Measurements from ENCODE around the gene TGM2.
"Not testable (repeated sequence)": the region's sequence is repeated elsewhere in the genome, so short reads cannot be mapped to it uniquely, and the experiment has no call there.

Gene TGM2

DNA sequence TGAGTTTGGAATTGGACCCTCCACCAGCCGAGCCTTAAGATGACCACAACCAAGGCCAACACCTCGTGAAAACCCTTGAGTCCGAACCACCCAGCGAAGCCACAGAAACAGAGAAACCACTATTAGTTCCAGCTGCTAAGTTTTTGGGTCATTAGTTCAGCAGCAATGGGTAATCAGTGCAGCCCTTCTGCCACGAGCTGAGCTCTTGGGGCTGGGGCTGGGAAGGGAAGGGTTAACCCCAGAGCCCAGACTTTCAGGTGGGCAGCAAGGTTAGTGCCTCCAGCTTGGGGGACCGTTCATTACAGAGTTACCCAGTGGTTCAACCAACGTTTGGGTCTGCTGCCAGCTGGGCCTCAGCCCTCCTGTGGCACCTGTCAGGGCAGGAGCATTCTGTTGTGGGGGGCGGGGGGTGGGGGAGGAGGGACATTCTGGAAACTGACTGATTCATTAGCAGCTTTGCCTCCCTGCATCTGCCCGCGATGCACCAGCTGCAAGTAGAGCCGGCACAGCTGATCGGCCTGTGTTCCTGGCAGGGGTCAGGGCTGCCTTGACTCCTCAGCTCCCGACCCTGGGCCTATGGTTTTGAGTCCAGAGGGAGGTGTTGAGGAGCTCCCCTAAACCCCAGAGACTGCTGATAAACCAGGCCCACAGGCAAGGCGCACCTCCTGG, 52.7 kb downstream of the TGM2 start:
- DNase-seq, result no peak

DNA sequence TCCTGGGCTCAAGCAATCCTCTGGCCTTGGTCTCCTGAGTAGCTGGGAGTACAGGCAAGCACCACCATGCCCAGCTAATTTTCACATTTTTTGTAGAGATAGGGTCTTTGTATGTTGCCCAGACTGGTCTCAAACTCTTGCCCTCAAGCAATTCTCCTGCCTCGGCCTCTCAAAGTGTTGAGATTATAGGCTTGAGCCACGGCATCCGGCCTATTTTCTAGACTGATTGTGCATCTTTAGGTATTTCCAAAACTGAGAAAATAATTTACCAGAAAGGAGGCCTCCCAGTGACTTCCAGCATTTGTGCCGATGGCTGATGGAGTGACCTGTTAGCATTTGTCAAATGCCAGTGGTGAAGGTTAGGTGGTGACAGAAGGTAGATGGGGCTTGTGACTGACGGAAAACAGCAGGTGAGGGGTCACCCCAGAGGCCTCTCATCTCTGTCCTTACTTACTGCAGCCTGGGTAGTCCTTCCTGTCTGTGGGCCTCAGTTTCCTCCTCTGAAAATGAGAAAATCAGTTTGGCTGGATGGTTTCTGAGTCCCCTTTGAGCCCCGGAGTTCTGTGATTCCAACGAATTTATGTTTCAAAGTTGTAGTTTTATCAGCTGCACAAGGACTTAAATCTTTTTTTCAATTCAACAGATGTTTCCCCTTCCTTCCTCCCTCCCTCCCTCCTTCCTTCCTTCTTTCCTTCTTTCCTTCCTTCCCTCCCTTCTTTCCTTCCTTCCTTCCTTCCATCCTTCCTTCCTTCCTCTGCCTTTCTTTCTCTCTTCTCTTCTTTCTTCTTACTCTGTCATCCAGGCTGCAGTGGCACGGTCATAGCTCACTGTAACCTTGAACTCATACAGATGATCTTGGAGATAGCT, 53.5 kb downstream of the TGM2 start:
- no peak for DNase-seq

DNA sequence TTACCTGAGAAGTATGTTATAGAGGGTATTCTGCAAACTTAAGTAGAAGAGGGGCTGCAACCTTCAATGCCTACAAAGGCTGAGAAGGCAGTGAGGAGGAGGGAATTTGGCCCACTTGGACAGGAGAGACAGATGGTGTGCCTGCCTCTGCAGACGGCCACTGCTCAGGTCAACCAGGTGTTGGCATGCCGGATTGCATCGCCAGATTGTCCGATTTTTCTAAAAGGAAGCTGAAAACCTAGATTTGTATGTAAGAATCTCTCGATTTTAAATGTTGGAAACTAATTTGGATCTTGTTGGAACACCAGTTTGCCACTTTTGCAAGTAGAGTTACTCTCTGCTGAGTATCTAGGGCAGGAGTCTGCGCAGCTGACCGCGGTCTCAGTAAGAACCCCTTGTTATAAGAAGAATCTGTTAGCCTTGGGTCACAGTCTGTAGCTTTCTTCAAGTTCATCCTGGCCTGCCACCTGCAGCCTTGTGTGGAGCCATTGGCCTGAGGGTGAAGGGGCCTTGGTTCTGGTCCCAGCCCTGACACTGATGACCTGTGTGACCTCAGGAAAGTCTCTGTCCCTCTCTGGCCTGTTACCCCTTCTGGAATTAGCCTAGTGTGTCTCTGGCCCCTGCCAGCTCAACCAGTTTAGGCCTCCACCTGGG, 54.4 kb downstream of the TGM2 start:
- DNase-seq, result no peak

DNA sequence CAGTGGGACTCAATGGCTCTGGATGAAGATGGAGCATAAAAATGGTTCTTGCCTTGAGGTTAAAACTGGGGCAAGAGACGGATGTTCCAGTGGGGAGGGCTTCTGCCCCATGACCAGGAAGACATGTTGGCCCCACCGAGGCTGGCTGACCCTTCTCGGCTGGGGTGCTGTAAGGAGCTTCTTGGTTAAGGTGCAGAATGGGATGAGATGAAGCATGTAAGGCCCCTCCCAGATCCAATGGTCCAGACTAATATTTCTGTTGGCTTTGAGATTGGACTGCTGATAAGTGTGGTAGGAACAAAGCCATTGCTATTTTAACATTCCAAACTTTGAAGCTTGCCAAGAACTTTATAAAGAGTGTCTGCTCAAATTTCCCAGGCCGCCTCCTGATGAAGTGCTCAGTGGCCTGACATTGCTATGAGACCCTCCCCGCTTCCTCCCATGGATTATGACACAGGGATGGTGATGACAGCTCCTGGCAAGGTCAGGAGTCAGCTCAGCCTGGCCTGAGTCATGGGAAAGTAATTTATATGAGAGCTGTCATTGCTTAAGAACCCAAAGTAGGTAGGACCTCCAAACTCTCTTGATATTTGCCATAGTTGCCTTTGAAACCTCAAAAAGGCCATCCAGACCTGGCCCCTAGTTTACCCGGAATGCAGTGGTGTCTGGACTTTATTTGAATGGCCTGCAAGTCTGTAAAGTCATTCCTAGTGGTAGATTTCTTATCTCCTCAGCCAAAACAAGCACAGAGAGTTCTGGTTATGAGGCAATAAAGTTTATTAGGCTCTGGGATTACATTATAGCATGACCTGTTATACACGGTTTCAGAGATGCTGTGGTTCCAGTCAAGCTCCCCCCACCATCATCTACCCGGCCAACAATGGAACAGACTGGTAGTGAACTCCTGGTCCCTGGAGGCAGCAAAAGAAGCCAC, 55.2 kb downstream of the TGM2 start:
- DNase-seq, result no peak

DNA sequence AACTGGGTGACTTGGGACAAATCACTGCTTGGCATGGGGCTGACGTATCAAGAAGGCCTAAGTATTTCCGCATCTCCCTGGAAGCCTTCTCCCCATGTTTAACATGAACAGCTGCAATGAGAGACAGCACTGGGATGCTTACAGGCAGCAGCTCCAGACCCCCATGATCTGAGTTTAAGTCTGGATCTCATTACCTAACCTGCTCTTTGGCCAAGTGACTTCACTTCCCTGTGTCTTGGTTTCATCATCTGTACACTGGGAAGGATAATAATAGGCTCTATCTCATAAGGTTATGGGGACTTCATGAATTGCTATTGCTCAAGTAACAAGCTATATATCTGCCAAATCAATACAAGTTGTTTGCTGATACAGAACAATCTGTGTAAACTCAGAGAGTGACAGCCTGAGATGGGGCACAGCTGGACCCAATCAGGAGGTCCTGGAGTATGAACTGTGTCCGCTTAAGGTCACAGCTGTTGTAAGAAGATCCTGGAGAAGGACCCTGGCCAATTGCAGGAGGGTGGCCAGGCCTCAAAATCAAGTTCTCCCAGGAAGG, 56.0 kb downstream of the TGM2 start:
- DNase-seq, result no peak

DNA sequence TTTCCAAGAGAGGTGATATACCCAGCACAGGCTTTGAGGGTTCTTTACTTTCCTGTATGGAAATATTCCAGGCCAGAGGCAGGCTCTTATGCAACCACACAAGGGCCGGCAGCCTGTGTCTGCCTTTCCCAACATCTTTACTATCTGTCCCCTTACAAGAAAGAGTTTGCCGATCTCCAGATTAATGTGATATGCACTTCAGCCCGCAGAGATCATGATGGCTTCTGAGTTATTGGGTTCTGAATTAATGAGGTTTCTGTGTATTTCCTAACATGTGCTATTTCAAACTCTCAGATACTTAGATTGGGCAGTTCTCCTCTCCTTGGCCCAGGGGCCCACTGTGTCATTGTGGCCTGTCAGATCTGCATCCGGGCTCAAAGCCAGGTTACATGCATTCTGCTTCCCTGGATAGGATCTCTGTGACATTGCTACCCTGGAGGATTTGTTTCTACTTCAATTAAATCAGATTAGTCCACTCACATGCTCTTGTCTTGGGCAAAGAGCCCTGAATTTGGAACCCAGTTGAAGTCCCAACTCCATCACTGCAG, 56.6 kb downstream of the TGM2 start:
- DNase-seq, result no peak

DNA sequence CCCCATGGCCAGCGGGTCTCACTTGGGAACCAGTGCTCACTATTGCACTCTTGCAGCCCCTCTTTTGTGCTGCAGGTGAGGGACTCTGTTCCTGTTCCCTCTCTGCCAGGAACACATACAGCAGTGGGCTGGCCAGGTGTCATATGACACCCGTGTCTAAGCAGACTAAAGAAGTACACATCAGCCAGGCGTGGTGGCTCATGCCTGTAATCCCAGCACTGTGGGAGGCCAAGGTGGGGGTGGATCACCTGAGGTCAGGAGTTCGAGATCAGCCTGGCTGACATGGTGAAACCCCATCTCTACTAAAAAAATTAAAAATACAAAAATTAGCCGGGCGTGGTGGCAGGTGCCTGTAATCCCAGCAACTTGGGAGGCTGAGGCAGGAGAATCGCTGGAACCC, 57.2 kb downstream of the TGM2 start:
- DNase-seq, result not testable (repeated sequence)

DNA sequence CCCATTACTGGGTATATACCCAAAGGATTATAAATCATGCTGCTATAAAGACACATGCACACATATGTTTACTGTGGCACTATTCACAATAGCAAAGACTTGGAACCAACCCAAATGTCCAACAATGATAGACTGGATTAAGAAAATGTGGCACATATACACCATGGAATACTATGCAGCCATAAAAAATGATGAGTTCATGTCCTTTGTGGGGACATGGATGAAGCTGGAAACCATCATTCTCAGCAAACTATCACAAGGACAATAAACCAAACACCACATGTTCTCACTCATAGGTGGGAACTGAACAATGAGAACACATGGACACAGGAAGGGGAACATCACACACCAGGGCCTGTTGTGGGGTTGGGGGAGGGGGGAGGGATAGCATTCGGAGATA, 57.7 kb downstream of the TGM2 start:
- not testable (repeated sequence) for DNase-seq

DNA sequence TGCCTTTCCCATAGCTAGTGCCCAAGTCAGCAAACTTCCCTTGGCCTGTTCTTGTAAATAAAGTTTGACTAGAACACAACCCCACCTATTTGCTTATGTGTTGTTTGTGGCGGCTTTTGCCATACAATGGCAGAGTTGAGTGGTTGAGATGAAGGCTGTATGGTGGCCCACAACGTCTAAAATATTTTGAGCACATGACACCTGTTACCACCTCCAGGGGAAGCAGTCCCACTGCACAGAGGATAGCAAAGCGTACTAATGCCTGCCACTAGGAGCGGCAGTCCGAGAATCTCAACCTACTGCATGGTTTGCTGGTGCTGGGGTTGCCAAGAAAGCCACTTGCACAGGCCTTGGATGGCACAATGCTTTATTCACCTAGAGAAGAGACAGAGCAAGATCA, 58.6 kb downstream of the TGM2 start:
- no peak for DNase-seq

DNA sequence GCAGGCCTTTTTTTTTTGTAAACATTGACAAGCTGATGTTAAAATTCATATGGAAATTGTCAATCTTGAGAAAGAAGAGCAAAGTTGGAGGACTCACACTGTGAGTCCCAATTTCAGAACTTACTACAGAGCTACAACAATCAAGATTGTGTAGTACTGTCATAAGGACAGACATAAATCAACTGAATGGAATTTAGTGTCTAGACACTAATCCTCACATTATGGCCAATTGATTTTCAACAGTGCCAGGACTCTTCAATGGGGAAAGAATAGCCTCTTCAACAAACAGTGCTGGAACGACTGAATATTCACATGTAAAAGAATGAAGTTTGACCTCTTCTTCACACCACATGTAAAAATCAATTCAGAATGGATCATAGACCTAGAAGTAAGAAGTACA, 60.8 kb downstream of the TGM2 start:
- no peak for DNase-seq

DNA sequence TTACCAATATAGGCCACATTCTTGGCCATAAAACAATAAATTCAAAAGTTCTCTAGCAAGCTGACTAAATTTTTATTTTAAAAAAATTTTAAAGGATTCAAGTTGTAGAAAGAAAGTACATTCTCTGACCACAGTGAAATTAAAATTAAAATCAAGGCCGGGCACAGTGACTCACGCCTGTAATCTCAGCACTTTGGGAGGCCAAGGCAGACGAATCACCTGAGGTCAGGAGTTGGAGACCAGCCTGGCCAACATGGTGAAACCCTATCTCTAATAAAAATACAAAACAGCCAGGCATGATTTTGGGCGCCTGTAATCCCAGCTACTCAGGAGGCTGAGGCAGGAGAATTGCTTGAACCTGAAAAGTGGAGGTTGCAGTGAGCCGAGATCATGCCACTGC, 62.9 kb downstream of the TGM2 start:
- DNase-seq, result not testable (repeated sequence)

DNA sequence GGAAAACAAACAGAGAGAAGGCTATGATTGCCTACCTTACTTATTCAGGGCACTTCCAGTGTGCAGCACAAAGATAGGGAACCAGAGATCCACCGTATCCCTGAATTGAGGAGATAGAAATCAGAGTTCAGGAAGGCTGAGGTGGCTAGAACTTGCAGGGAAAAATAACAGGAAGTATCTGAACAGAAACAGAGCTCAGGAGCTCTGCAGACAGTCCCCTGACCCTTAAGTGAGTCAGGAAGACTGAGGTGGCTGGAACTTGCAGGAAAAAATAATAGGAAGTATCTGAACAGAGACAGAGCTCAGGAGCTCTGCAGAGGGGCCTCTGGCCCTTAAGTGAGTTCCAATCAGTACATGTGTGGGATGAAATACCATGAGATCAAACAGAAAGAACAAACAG, 66.1 kb downstream of the TGM2 start:
- DNase-seq, result no peak

DNA sequence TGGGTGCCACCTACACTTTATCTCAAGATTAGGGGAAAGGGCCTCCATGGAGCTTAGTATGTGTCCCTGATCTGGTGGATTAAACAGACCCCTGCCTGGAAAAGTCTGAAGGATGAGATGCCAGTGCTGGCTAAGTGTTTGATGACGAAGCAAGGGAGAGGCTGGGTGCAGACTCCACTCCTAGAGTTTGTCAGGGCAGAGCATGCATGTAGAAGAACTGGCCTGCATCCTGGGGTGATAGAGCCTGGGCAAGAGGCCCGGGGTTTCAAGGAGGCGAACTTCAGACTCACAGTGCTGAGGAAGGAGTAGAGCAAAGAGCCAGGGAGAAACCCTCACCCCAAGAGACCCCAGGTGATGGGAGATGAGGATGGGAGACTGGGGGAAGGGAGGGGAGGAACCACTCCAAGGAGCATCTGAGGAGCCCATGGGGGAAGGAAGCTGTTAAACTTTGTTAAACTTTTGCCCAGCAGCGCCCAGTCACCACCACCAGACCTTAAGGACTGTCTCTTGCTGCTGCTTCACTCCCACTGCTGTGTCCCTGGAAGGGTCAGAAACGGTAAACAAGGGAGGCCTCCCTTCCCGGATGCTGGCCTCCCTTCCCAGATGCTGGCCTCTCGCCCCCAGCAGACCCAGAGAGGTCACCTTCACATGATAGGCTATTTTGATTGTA, 69.9 kb downstream of the TGM2 start:
- no peak for DNase-seq

DNA sequence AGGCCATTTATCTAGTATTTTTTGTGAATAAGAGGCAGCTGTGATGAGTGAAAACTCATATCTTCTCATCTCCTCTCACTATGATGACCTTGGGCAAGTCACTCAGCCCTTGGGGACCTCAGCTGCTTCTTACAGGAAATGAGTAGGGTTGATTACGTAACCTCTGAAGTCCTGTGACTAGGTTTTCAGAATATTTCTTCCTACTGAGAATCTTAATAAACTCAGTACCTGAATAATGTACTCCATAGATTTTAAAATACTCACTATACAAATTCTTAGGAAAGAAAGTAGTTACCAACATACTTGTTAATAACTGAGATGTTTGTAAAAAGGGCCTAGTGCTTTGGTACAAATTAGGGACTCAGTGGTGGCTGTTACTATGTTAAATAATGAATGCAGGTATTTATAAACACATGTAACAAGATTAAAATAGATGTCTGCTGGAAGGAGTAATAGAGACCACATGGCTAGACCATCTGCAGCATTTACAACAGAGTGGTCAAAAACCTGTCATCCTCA, 70.6 kb downstream of the TGM2 start:
- no peak for DNase-seq

DNA sequence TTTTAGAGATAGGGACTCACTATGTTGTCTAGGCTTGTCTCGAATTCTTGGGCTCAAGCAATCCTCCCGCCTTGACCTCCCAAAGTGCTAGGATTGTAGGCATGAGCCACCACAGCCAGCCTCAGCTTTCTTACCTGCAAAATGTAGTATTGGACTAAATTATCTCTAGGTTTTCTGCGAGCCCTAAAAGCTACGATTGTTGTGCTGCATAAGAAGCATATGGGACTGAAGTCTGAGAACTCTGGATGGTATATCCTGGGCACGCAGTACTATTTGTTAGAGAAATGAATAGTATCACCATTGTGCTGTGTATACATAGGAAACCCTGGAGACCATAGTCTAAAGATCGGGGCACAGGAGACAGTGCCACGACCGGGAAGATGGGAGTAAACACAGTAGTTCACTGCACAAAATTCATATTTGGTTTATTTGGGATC, 71.4 kb downstream of the TGM2 start:
- DNase-seq, result no peak

DNA sequence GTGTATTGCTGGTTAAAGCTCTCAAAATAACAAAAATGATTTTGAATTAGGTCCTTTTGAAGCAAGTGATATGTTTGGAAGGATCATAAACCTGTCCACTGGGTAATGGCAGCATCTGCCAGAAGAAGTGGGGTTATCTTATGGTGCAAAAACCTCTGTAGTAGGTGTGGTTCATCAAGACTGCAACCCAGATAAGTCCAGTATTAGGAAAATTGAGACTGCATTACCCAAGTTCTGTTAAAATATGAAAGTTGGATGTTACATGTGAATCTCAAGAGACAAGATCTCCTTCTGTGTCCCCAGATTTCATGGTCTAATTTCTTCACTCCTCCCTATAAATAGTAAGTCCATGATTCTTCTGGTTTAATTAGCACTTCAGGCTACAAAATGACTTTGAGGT, 72.2 kb downstream of the TGM2 start:
- DNase-seq, result no peak

DNA sequence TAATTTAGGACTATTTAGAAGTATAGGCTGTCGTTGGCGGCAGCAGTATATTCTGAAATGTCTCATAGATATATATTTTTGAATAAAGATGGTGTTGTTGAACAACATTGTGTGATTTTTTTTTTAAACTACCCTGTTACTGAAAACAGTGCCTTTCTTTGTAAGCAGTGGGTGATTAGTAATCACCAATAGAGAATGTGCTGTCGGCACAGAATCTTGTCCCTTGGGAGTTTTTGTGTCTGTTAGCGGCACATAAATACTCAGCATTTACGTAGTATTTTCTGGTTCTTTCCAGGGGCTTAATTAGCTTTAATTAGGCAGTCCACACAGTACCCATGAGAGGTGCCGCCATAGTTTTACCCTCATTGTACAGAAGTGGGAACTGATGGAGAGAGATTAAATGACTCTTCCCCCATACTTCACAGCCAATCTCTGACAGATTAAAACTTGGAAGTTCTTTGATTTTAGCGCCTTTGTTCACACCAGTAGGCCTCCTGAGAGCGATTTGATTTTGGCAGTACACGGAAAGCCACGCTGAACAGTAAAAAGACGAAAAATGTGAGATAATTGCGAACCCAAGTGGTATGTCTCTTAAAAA, 72.7 kb downstream of the TGM2 start:
- no peak for DNase-seq

DNA sequence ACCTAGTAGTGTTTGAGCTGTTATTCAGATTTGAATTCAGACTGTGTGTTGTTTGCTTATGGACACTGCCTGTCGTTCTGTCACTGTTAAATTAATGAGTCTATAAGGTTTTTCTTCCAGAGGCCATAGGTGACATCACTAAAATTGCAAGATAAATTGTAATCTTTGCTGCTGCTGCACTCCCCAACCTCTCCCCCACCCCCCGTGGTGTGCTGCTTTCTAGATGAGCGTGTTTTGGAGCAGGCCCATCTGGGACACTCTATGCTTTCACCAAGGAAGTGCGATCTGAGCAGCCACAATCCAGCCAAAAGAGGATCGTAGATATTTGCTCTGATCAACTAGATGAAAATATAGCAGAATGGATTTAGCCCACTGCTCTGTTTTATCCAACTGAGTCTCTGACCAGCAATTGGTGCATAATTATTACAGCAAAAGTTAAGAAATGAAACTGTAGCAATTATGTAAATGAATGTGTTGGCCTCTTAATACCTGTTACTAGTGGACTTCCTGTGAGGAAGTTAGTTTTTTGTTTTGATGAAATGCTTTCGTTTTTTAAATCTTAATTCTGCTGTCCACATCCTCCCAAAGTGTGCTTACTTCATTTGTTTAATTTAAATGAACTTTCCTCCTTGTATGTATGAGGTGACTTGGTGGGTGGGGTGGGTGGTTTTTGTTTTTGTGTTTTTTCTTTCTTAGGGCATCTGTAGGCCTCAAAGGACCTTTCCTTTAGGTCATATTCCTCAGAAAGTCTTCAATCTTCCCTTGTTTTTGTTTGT, 73.4 kb downstream of the TGM2 start:
- DNase-seq, result no peak

DNA sequence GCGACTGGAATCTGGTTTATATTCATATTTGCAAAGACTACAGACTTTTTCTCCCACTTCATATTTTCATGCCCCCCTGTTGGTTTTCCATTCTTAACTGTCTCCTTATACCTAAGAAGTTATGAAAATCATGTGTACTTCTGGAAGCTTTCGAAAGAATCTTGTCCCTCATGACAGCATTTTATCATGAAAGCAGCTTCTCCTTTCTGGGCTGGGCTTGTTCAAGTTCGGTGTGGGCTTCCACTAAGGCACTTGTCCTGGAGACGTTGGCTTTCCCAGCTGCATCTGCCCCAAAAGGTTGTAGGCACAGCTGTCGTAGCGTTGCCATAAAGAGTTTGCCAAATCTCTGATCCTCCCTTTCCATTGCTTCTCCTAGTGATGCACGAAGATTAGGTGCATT, 75.0 kb downstream of the TGM2 start:
- no peak for DNase-seq

DNA sequence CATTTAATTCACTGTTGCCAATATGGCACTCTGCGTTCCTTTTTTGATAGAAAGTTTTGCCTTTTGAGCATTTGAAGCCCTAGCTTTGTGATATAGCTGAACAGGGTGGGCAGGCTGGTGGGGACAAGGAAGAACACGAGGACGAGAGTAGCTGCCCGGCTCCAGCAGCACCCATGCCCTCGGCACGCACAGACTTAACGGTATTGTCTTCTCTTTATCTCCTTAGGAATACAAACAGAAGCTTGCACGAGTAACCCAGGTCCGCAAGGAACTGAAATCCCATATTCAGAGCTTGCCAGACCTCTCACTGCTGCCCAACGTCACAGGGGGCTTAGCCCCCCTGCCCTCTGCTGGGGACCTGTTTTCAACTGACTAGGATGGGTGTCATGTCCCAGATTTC, 75.6 kb downstream of the TGM2 start:
- DNase-seq, result no peak

Measured in DMS79 (cell line).